HCT116 (cell line): ENCODE measurements around the gene EGR4. TPM values are rescaled to one million over a fixed set of nuclear protein-coding genes. Genes with fewer than 3 reads are reported as not detected.

Experiments used
- ATAC-seq: fragments of 200-7000 bp; cut with Tn5 transposase; 2 replicates; pipeline ENCODE4 v1.9.1; 2020; ENCODE audit warnings: mild to moderate bottlenecking, moderate library complexity
- BruUV-seq: library from RNA; stranded (reverse); fragments of 400-500 nt; replicated peaks from 2 replicates; lab custom pipeline; 2021; lab: Mats Ljungman, UMichigan
- CTCF ChIA-PET: fragments of 300-600 bp; sonication (Branson Sonifier 250); formaldehyde crosslinking; loops from one replicate; lab custom pipeline; 2021; ENCODE audit warnings: antibody characterized with exemption; lab: Charles Lee
- POLR2A ChIA-PET: fragments of 300-600, 350-600 bp; sonication (Branson Sonifier 250); formaldehyde crosslinking; loops from one replicate; lab custom pipeline; 2021; ENCODE audit warnings: antibody characterized with exemption; lab: Charles Lee
- RAD21 ChIA-PET, 2 experiments: fragments of 300-600 bp; sonication (Branson Sonifier 250); formaldehyde crosslinking; loops; one replicate each; lab custom pipeline; 2023; ENCODE audit warnings: low total read pairs in 2 of 2; ENCODE audit not compliant: uncharacterized antibody in 2 of 2, unreplicated experiment in 2 of 2, low non-redundant PET in 1 of 2; lab: Charles Lee
- DNase-seq: peaks from one replicate; pipeline ENCODE4 v3.0.0-alpha.2; 2010; ENCODE audit warnings: low read depth, low spot score
- H2AFZ ChIP-seq: fragments of 200-600 bp; shearing (Covaris generic), sonication (generic); 2 replicates; pipeline ENCODE4 v1.6.1; 2017; ENCODE audit warnings: low read depth, mixed run types, mixed read lengths, antibody characterized with exemption, low read length; ENCODE audit not compliant: poor library complexity, severe bottlenecking
- H3K27ac ChIP-seq: 2 replicates; pipeline ENCODE4 v1.5.1; 2012; ENCODE audit warnings: low read depth, low read length
- H3K27me3 ChIP-seq: fragments of 200-600 bp; sonication (generic); 2 replicates; pipeline ENCODE4 v1.6.1; 2016; ENCODE audit warnings: mixed run types, low read length, mixed read lengths; ENCODE audit not compliant: insufficient read depth
- H3K36me3 ChIP-seq, 2 experiments: fragments of 200-500 bp in 1 of 2; fragments of 200-600 bp in 1 of 2; sonication (Bioruptor generic) in 1 of 2; sonication (generic) in 1 of 2; 2 replicates each; pipeline versions ENCODE4 v1.5.1 to v1.6.1; 2014 to 2016; ENCODE audit warnings: low read length in 2 of 2, inconsistent platforms in 1 of 2, mixed read lengths in 1 of 2, mixed run types in 1 of 2; ENCODE audit not compliant: insufficient read depth in 2 of 2, control insufficient read depth in 1 of 2
- H3K4me1 ChIP-seq, 2 experiments: fragments of 200-600 bp in 1 of 2; sonication (generic) in 1 of 2; 2 replicates each; pipeline versions ENCODE4 v1.5.1 to v1.6.1; 2012 to 2017; ENCODE audit warnings: low read length in 2 of 2, inconsistent platforms in 1 of 2, mild to moderate bottlenecking in 1 of 2, mixed read lengths in 1 of 2, mixed run types in 1 of 2, moderate library complexity in 1 of 2; ENCODE audit not compliant: insufficient read depth in 2 of 2, control insufficient read depth in 1 of 2
- H3K4me2 ChIP-seq: fragments of 200-600 bp; sonication (generic); 2 replicates; pipeline ENCODE4 v1.6.1; 2017; ENCODE audit warnings: mixed run types, low read length, mixed read lengths
- H3K4me3 ChIP-seq, 2 experiments: fragments of 200-600 bp in 1 of 2; sonication (generic) in 1 of 2; replicated peaks in 1 of 2; 2 replicates each; pipeline ENCODE4 v1.5.1; 2011 to 2016; ENCODE audit warnings: low read length in 2 of 2, control low read depth in 1 of 2, low read depth in 1 of 2, mild to moderate bottlenecking in 1 of 2, mixed read lengths in 1 of 2, mixed run types in 1 of 2
- H3K79me2 ChIP-seq: fragments of 200-600 bp; sonication (generic); 2 replicates; pipeline ENCODE4 v1.6.1; 2017; ENCODE audit warnings: mild to moderate bottlenecking, mixed run types, low read length, moderate library complexity, mixed read lengths; ENCODE audit not compliant: insufficient read depth
- H3K9ac ChIP-seq: fragments of 200-600 bp; sonication (generic); 2 replicates; pipeline ENCODE4 v1.6.1; 2016; ENCODE audit warnings: low read length, mixed read lengths
- H3K9me2 ChIP-seq: fragments of 200-600 bp; sonication (generic), shearing (Covaris generic); 2 replicates; pipeline ENCODE4 v1.6.1; 2017; ENCODE audit warnings: mixed run types, mild to moderate bottlenecking, moderate library complexity; ENCODE audit not compliant: insufficient read depth
- H3K9me3 ChIP-seq, 2 experiments: fragments of 200-500 bp in 1 of 2; fragments of 200-600 bp in 1 of 2; sonication (Bioruptor generic) in 1 of 2; sonication (generic) in 1 of 2; 2 replicates each; pipeline ENCODE4 v1.6.1; 2014 to 2017; ENCODE audit warnings: low read length in 2 of 2, mixed read lengths in 2 of 2, inconsistent platforms in 1 of 2, low read depth in 1 of 2, mild to moderate bottlenecking in 1 of 2, mixed run types in 1 of 2, moderate library complexity in 1 of 2; ENCODE audit not compliant: control insufficient read depth in 1 of 2, insufficient read depth in 1 of 2
- H4K20me1 ChIP-seq: fragments of 200-600 bp; sonication (generic), shearing (Covaris generic); 2 replicates; pipeline ENCODE4 v1.6.1; 2017; ENCODE audit warnings: mixed run types, mild to moderate bottlenecking, moderate library complexity; ENCODE audit not compliant: insufficient read depth
- ATF3 ChIP-seq: IDR thresholded peaks from 2 replicates; pipeline ENCODE4 v1.6.1; 2012
- CBX3 ChIP-seq: IDR thresholded peaks from 2 replicates; pipeline ENCODE4 v1.6.1; 2012; ENCODE audit warnings: low read depth
- CEBPB ChIP-seq: IDR thresholded peaks from 2 replicates; pipeline ENCODE4 v1.6.1; 2012; ENCODE audit warnings: low read depth
- EGR1 ChIP-seq: IDR thresholded peaks from 2 replicates; pipeline ENCODE4 v1.6.1; 2012; ENCODE audit warnings: low read depth
- EZH2 ChIP-seq: fragments of 200-600 bp; sonication (generic); IDR thresholded peaks from 2 replicates; pipeline ENCODE4 v1.6.1; 2017; ENCODE audit warnings: antibody characterized with exemption, mixed run types
- EZH2phosphoT487 ChIP-seq: fragments of 200-600 bp; IDR thresholded peaks from 2 replicates; pipeline ENCODE4 v1.6.1; 2018; ENCODE audit warnings: antibody characterized with exemption, borderline replicate concordance
- FOSL1 ChIP-seq: IDR thresholded peaks from 2 replicates; pipeline ENCODE4 v1.6.1; 2012; ENCODE audit warnings: low read depth
- JUND ChIP-seq: IDR thresholded peaks from 2 replicates; pipeline ENCODE4 v1.6.1; 2012
- POLR2AphosphoS5 ChIP-seq: IDR thresholded peaks from 2 replicates; pipeline ENCODE4 v1.6.1; 2011; ENCODE audit warnings: mild to moderate bottlenecking, low read depth, low read length, moderate library complexity
- RAD21 ChIP-seq: IDR thresholded peaks from 2 replicates; pipeline ENCODE4 v1.6.1; 2012; ENCODE audit warnings: low read depth, mild to moderate bottlenecking
- SP1 ChIP-seq: IDR thresholded peaks from 2 replicates; pipeline ENCODE4 v1.6.1; 2012; ENCODE audit warnings: low read depth
- SRF ChIP-seq: IDR thresholded peaks from 2 replicates; pipeline ENCODE4 v1.6.1; 2012; ENCODE audit warnings: low read depth
- TCF7L2 ChIP-seq: IDR thresholded peaks from 2 replicates; pipeline ENCODE4 v1.7.0; 2011; ENCODE audit warnings: borderline replicate concordance, inconsistent platforms; ENCODE audit not compliant: insufficient read depth, insufficient read length; ENCODE audit errors: extremely low read depth
- ZBTB33 ChIP-seq: IDR thresholded peaks from 2 replicates; pipeline ENCODE4 v1.6.1; 2011; ENCODE audit warnings: mild to moderate bottlenecking, low read length, moderate library complexity; ENCODE audit not compliant: insufficient replicate concordance; ENCODE audit errors: extremely low read depth
- ZNF274 ChIP-seq: fragments of 200-500 bp; sonication (Bioruptor generic); IDR thresholded peaks from 2 replicates; pipeline ENCODE4 v1.6.1; 2014; ENCODE audit warnings: mild to moderate bottlenecking, low read depth, low read length, inconsistent platforms
- intact Hi-C: fragments of 100-400 bp; cut with micrococcal nuclease; formaldehyde crosslinking; loops from 2 replicates; pipeline ENCODE4 v1.10.0; 2022
- total RNA-seq: library from RNA; stranded (reverse); gene quantifications from one replicate; pipeline ENCODE4 v1.2.1, GENCODE V29; 2021; ENCODE audit not compliant: unreplicated experiment
- TF ChIP-seq, protein P1 (sequence below), 3 experiments: fragments of 200-600 bp in 1 of 3; sonication (generic) in 1 of 3; IDR thresholded peaks in 2 of 3; conservative IDR thresholded peaks in 1 of 3; 2 replicates each; pipeline ENCODE4 v1.5.1; 2012 to 2017; ENCODE audit warnings: low read depth in 2 of 3, low read length in 2 of 3, antibody characterized with exemption in 1 of 3, borderline replicate concordance in 1 of 3, control low read depth in 1 of 3, mild to moderate bottlenecking in 1 of 3, mixed read lengths in 1 of 3, mixed run types in 1 of 3, moderate library complexity in 1 of 3; ENCODE audit not compliant: insufficient read depth in 1 of 3
- TF ChIP-seq, protein P2 (sequence below): IDR thresholded peaks from 2 replicates; pipeline ENCODE4 v1.6.1; 2012

EGR4 gene
- total RNA-seq, 1 experiment from 2014 or later, result 0.37 TPM

- TF ChIP-seq RAD21, result no peak
- TF ChIP-seq ZNF274, result no peak
- TF ChIP-seq EGR1, result no peak
- TF ChIP-seq SP1, result no peak
- TF ChIP-seq EZH2phosphoT487, result no peak
- Histone ChIP-seq H3K36me3 (peaks cover 7 to 9% of the 10 kb centered on the region in 2 experiments; a peak in 3 of 4 replicates), H3K9ac (no peak overlapping the region), H4K20me1 (peaks cover 4% of the 10 kb centered on the region; the same call in 1 of the 2 replicates), H3K27me3 (no peaks in the 10 kb centered on the region), H3K4me3 (no peak overlapping the region), H3K9me3 (no peaks in the 10 kb centered on the region), H3K4me2 (no peak overlapping the region), H2AFZ (no peak overlapping the region), H3K9me2 (no peaks in the 10 kb centered on the region), H3K27ac (no peak overlapping the region), H3K79me2 (peaks cover 80% of the 10 kb centered on the region), H3K4me1 (peaks cover under 1 to 25% of the 10 kb centered on the region in 2 experiments)
- ChIA-PET CTCF (no interaction called here), POLR2A (no interaction called here), RAD21 (no interaction called here)
- no TSS peak for BruUV-seq
- ATAC-seq (no peak), DNase-seq (no peak)
- intact Hi-C loops, result no loop called here
These were observed 13.5 kb downstream of the EGR4 start for GRCh38 chr2:73279852-73280251.

GRCh38 chr2:73272270-73272669 is 21.1 kb downstream of the EGR4 start:
- Histone ChIP-seq H3K4me2 (no peak overlapping the region), H3K79me2 (peaks cover 33% of the 10 kb centered on the region), H3K27me3 (no peaks in the 10 kb centered on the region), H2AFZ (no peak overlapping the region), H3K36me3 (peaks cover 3% of the 10 kb centered on the region in 2 experiments; a peak in 3 of 4 replicates), H3K9me2 (no peaks in the 10 kb centered on the region), H3K27ac (no peak overlapping the region), H3K4me3 (no peak overlapping the region), H3K4me1 (peaks cover 8 to 27% of the 10 kb centered on the region in 2 experiments), H3K9me3 (no peaks in the 10 kb centered on the region), H3K9ac (no peak overlapping the region), H4K20me1 (no peaks in the 10 kb centered on the region)
- POLR2A ChIA-PET, result no interaction called here
- RAD21 ChIA-PET, result no interaction called here
- DNase-seq (no peak), ATAC-seq (no peak)
- CTCF ChIA-PET, result interaction anchor here (1.2 kb wide), 1 partner anchor 18 kb away, joined by 6 read pairs; no protein-coding TSS in a partner anchor
- no TSS peak for BruUV-seq
- intact Hi-C loops, result no loop called here
- TF ChIP-seq EGR1 (no peak), CBX3 (no peak), ATF3 (no peak), EZH2phosphoT487 (no peak), FOSL1 (no peak), CEBPB (no peak), ZNF274 (no peak), ZBTB33 (no peak), TCF7L2 (no peak), SRF (no peak), EZH2 (no peak), POLR2AphosphoS5 (no peak), JUND (no peak), RAD21 (no peak)
- TF ChIP-seq, protein P1, sequence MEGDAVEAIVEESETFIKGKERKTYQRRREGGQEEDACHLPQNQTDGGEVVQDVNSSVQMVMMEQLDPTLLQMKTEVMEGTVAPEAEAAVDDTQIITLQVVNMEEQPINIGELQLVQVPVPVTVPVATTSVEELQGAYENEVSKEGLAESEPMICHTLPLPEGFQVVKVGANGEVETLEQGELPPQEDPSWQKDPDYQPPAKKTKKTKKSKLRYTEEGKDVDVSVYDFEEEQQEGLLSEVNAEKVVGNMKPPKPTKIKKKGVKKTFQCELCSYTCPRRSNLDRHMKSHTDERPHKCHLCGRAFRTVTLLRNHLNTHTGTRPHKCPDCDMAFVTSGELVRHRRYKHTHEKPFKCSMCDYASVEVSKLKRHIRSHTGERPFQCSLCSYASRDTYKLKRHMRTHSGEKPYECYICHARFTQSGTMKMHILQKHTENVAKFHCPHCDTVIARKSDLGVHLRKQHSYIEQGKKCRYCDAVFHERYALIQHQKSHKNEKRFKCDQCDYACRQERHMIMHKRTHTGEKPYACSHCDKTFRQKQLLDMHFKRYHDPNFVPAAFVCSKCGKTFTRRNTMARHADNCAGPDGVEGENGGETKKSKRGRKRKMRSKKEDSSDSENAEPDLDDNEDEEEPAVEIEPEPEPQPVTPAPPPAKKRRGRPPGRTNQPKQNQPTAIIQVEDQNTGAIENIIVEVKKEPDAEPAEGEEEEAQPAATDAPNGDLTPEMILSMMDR (IDR thresholded peaks at IDR 0.05 in 2 of 3, conservative IDR thresholded peaks at IDR 0.05 in 1 of 3; ENCODE audit: borderline replicate concordance in 1 of 3, insufficient read depth in 1 of 3, low read depth in 2 of 3, low read length in 2 of 3), result no peak
- TF ChIP-seq, protein P2, sequence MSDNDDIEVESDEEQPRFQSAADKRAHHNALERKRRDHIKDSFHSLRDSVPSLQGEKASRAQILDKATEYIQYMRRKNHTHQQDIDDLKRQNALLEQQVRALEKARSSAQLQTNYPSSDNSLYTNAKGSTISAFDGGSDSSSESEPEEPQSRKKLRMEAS, result no peak
